Endodermal cell (in vitro differentiated cells): ENCODE results near the gene HSP90AA1. TPM values are rescaled to one million over a fixed set of nuclear protein-coding genes. Genes with fewer than 3 reads are reported as not detected.

Experiments used
- DNase-seq: peaks from one replicate; pipeline ENCODE4 v3.0.0-alpha.2; 2017
- H3K27ac ChIP-seq: 2 replicates; pipeline ENCODE4 v1.5.1; 2013; ENCODE audit warnings: mild to moderate bottlenecking, low read depth, low read length, moderate library complexity
- H3K27me3 ChIP-seq: 2 replicates; pipeline ENCODE4 v1.6.1; 2013; ENCODE audit warnings: mild to moderate bottlenecking, low read length, moderate library complexity; ENCODE audit not compliant: insufficient read depth, control insufficient read depth, poor library complexity, severe bottlenecking
- H3K36me3 ChIP-seq: 2 replicates; pipeline ENCODE4 v1.7.0; 2013; ENCODE audit warnings: mild to moderate bottlenecking, low read length, moderate library complexity; ENCODE audit not compliant: control insufficient read depth, insufficient read depth
- H3K4me1 ChIP-seq: one replicate; pipeline ENCODE4 v1.7.0; 2013; ENCODE audit warnings: low read length; ENCODE audit not compliant: control insufficient read depth, insufficient read depth
- H3K4me3 ChIP-seq: 2 replicates; pipeline ENCODE4 v1.5.1; 2013; ENCODE audit warnings: mild to moderate bottlenecking, low read length, moderate library complexity
- H3K9ac ChIP-seq: 2 replicates; pipeline ENCODE4 v1.6.1; 2013; ENCODE audit warnings: mild to moderate bottlenecking, low read length, moderate library complexity; ENCODE audit not compliant: poor library complexity, severe bottlenecking; ENCODE audit errors: extremely low read depth
- H3K9me3 ChIP-seq: 2 replicates; pipeline ENCODE4 v1.6.1; 2013; ENCODE audit warnings: mild to moderate bottlenecking, low read length, moderate library complexity; ENCODE audit not compliant: control insufficient read depth
- H3K27ac Mint-ChIP-seq: 2 replicates; pipeline ENCODE4 v1.8.0; 2020; ENCODE audit warnings: mixed read lengths
- H3K27me3 Mint-ChIP-seq: 2 replicates; pipeline ENCODE4 v1.8.0; 2021; ENCODE audit warnings: mild to moderate bottlenecking, mixed read lengths; ENCODE audit not compliant: insufficient read depth
- H3K36me3 Mint-ChIP-seq: 2 replicates; pipeline ENCODE4 v1.8.0; 2020; ENCODE audit warnings: low read depth, mixed read lengths
- H3K4me1 Mint-ChIP-seq: 2 replicates; pipeline ENCODE4 v1.8.0; 2020; ENCODE audit warnings: mixed read lengths
- H3K4me3 Mint-ChIP-seq: 2 replicates; pipeline ENCODE4 v1.8.0; 2020; ENCODE audit warnings: mild to moderate bottlenecking, moderate library complexity, mixed read lengths
- H3K9me3 Mint-ChIP-seq: 2 replicates; pipeline ENCODE4 v1.8.0; 2020; ENCODE audit warnings: mild to moderate bottlenecking, mixed read lengths
- WGBS, 2 experiments: methylation state at CpG; one replicate each; pipeline versions ENCODE4 v1.1.5 to v1.1.7; 2013; ENCODE audit warnings: missing lambda C conversion rate in 2 of 2, mixed read lengths in 1 of 2; ENCODE audit not compliant: insufficient coverage in 1 of 2, insufficient read length in 1 of 2; 5-methylcytosine and 5-hydroxymethylcytosine counted together
- total RNA-seq, 2 donors: library from RNA; stranded (reverse); fragmentation: NEBNext Ultra II Directional in 1 of 2; extraction: Animal tissue kit (Norgen Biotek cat#: 25700) in 1 of 2; gene quantifications; 2 replicates in 1 of 2; 3 replicates in 1 of 2; pipeline ENCODE4 v1.2.1, GENCODE V29; 2021
- TF ChIP-seq, protein P1 (sequence below): fragments of 200-600 bp; sonication (generic); conservative IDR thresholded peaks from 2 replicates; pipeline ENCODE4 v1.5.0; 2021; ENCODE audit warnings: antibody characterized with exemption, mild to moderate bottlenecking

Gene HSP90AA1
- total RNA-seq, 2 donors from 2014 or later, result 696 to 821 TPM

DNA sequence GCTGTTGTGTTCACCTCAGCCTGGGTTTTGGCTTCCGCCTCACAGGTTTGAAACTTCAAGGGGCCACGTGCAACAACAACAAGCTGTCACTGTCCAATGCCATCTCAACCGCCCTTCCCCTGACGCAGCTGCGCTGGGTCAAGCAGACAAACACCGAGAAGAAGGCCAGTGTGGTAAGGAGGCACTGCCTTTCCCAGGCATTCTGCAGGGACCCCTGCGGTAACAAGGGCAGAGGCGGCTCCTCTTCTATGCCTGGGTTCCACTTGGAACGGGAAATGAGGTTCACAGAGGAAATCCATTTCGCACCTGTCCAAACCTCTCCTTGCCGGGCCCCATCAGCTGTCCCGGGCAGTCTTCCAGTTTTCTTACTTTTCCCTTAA is 36.8 kb downstream of the HSP90AA1 start:
- Mint-ChIP-seq H3K27me3 (no peaks in the 10 kb centered on the region), H3K27ac (no peak overlapping the region), H3K36me3 (peaks cover 81% of the 10 kb centered on the region), H3K4me1 (peaks cover 6% of the 10 kb centered on the region), H3K4me3 (no peak overlapping the region), H3K9me3 (no peaks in the 10 kb centered on the region)
- no peak for DNase-seq
- Histone ChIP-seq H3K27ac (no peak overlapping the region), H3K4me1 (no peaks in the 10 kb centered on the region), H3K4me3 (no peak overlapping the region), H3K9me3 (no peaks in the 10 kb centered on the region), H3K27me3 (no peaks in the 10 kb centered on the region), H3K9ac (no peak overlapping the region), H3K36me3 (peaks cover 59% of the 10 kb centered on the region)
- 95 to 96% methylated on average over 10 to 12 of the region's 12 CpGs for WGBS, 2 experiments
- TF ChIP-seq, protein P1, sequence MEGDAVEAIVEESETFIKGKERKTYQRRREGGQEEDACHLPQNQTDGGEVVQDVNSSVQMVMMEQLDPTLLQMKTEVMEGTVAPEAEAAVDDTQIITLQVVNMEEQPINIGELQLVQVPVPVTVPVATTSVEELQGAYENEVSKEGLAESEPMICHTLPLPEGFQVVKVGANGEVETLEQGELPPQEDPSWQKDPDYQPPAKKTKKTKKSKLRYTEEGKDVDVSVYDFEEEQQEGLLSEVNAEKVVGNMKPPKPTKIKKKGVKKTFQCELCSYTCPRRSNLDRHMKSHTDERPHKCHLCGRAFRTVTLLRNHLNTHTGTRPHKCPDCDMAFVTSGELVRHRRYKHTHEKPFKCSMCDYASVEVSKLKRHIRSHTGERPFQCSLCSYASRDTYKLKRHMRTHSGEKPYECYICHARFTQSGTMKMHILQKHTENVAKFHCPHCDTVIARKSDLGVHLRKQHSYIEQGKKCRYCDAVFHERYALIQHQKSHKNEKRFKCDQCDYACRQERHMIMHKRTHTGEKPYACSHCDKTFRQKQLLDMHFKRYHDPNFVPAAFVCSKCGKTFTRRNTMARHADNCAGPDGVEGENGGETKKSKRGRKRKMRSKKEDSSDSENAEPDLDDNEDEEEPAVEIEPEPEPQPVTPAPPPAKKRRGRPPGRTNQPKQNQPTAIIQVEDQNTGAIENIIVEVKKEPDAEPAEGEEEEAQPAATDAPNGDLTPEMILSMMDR, result no peak

DNA sequence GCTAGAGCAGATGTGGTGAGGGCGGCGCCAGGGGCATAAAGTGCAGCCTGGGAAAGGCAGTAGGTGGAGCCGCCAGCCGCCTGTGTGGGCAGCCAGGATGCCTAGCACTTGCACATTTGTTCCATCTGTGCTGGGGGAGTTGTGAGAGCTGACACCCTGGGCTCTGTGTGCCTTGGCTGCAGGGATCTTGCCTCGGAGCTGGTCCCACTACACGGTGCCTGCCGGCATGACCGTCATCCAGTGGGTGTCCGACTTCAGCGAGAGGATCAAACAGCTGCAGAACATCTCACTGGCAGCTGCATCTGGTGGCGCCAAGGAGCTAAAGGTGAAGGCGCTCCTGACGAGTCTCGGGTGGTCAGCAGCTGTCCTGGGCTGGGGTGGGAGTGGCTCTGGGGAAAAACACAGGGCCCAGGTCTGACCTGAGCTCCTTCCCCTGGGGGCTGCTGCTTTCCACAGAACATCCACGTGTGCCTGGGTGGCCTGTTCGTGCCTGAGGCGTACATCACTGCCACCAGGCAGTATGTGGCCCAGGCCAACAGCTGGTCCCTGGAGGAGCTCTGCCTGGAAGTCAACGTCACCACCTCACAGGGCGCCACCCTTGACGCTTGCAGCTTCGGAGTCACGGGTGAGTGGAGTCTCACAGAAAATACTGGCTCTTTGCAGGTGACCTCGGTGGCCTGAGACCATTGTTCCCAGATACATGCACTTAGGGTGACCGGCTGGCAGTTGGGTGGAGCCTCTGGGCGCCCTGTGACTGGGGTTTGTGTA is 37.4 kb downstream of the HSP90AA1 start:
- no peak overlapping the region for H3K27ac ChIP-seq
- DNase-seq, result no peak
- H3K4me1 ChIP-seq, result no peaks in the 10 kb centered on the region
- peaks cover 82% of the 10 kb centered on the region for H3K36me3 Mint-ChIP-seq
- no peak overlapping the region for H3K27ac Mint-ChIP-seq
- H3K27me3 Mint-ChIP-seq, result no peaks in the 10 kb centered on the region
- H3K9me3 ChIP-seq, result no peaks in the 10 kb centered on the region
- 96 to 97% methylated on average over 19 to 25 of the region's 25 CpGs for WGBS, 2 experiments
- H3K4me3 Mint-ChIP-seq, result no peak overlapping the region
- peaks cover 4% of the 10 kb centered on the region for H3K4me1 Mint-ChIP-seq
- H3K9me3 Mint-ChIP-seq, result no peaks in the 10 kb centered on the region
- TF ChIP-seq, protein P1, result no peak
- H3K27me3 ChIP-seq, result no peaks in the 10 kb centered on the region
- peaks cover 65% of the 10 kb centered on the region for H3K36me3 ChIP-seq
- no peak overlapping the region for H3K9ac ChIP-seq
- H3K4me3 ChIP-seq, result no peak overlapping the region

DNA sequence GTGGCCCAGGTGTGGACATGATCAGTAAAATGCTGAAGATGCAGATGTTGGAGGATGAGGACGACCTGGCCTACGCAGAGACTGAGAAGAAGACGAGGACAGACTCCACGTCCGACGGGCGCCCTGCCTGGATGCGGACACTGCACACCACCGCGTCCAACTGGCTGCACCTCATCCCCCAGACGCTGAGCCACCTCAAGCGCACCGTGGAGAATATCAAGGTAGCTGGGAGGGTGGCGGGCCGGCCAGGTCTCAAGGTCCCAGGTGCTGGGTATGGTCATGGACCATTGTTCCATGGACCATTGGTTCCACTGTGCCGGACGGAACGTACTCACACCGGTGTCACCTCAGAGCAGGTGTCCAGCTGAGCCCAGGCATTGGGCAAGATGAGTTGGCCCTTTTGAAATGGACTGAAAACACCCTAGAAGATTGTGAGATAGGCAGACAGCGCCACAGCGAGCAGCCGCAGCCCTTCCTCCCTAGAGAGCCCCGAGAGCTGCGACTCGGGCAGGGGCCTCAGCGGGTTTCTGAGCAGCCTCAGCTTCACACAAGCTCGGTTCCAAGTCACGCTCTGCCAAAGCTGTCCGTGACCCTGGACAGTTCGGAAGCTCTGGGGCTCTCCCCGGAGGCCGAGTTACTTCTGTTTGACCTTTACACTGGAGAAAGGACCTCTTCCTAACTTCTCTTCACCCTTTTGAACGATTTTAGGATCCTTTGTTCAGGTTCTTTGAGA is 38.9 kb downstream of the HSP90AA1 start:
- no peak overlapping the region for H3K27ac Mint-ChIP-seq

More for the DNA sequence above, 38.9 kb downstream of the HSP90AA1 start:
- Histone ChIP-seq H3K36me3 (peaks cover 78% of the 10 kb centered on the region), H3K4me1 (no peaks in the 10 kb centered on the region), H3K9ac (no peak overlapping the region), H3K27ac (no peak overlapping the region), H3K27me3 (no peaks in the 10 kb centered on the region), H3K9me3 (no peaks in the 10 kb centered on the region), H3K4me3 (no peak overlapping the region)
- no peak overlapping the region for H3K4me3 Mint-ChIP-seq
- no peaks in the 10 kb centered on the region for H3K27me3 Mint-ChIP-seq
- DNase-seq, result no peak
- TF ChIP-seq, protein P1, result no peak
- H3K36me3 Mint-ChIP-seq, result peaks cover 82% of the 10 kb centered on the region
- peaks cover 4% of the 10 kb centered on the region for H3K4me1 Mint-ChIP-seq
- 91 to 95% methylated on average over 29 to 33 of the region's 33 CpGs for WGBS, 2 experiments
- H3K9me3 Mint-ChIP-seq, result no peaks in the 10 kb centered on the region
